Tibial nerve (tissue), 4 donors: ENCODE measurements around the gene PAN2. TPM values are rescaled to one million over a fixed set of nuclear protein-coding genes. Genes with fewer than 3 reads are reported as not detected.
"Not testable (repeated sequence)": the region's sequence is repeated elsewhere in the genome, so short reads cannot be mapped to it uniquely, and the experiment has no call there.

ENCODE experiments used
- DNase-seq, 2 donors: peaks; one replicate each; pipeline ENCODE4 v3.0.0-alpha.2; 2019; ENCODE audit warnings: low spot score in 2 of 2
- H3K27ac ChIP-seq, 4 donors: fragments of 200-600 bp; sonication (generic) in 3 of 4; one replicate each; pipeline ENCODE4 v1.5.1; 2017 to 2019; ENCODE audit warnings: mild to moderate bottlenecking in 1 of 4
- H3K27me3 ChIP-seq, 2 donors: fragments of 200-600 bp; sonication (generic) in 1 of 2; one replicate each; pipeline versions ENCODE4 v1.5.1 to v1.6.0; 2017 to 2019
- H3K36me3 ChIP-seq, 3 donors: fragments of 200-600 bp; sonication (generic); one replicate each; pipeline ENCODE4 v1.5.1; 2018 to 2019
- H3K4me1 ChIP-seq, 4 donors: fragments of 200-600 bp; sonication (generic) in 3 of 4; one replicate each; pipeline ENCODE4 v1.5.1; 2017 to 2019
- H3K4me3 ChIP-seq, 4 donors: fragments of 200-600 bp; sonication (generic) in 3 of 4; one replicate each; pipeline ENCODE4 v1.5.1; 2017 to 2019; ENCODE audit warnings: mild to moderate bottlenecking in 1 of 4, moderate library complexity in 1 of 4
- H3K9me3 ChIP-seq, 4 donors: fragments of 200-600 bp; sonication (generic) in 3 of 4; one replicate each; pipeline ENCODE4 v1.5.1; 2017 to 2019
- CTCF ChIP-seq, 5 experiments: fragments of 200-600 bp in 3 of 5; fragments of 450-650 bp in 2 of 5; sonication (generic) in 3 of 5; IDR thresholded peaks; one replicate each; pipeline ENCODE4 v1.5.1; 2016 to 2019; ENCODE audit warnings: antibody characterized with exemption in 5 of 5, mild to moderate bottlenecking in 3 of 5, moderate library complexity in 2 of 5
- EP300 ChIP-seq, 2 donors: sonication (generic); formaldehyde crosslinking; IDR thresholded peaks; one replicate each; pipeline ENCODE4 v1.6.1; 2017; ENCODE audit warnings: antibody characterized with exemption in 2 of 2, mild to moderate bottlenecking in 1 of 2
- POLR2A ChIP-seq, 2 donors: fragments of 450-650 bp; IDR thresholded peaks; one replicate each; pipeline ENCODE4 v1.6.1; 2017; ENCODE audit warnings: antibody characterized with exemption in 2 of 2, mild to moderate bottlenecking in 2 of 2, moderate library complexity in 2 of 2
- WGBS, 2 donors: methylation state at CpG; one replicate each; pipeline ENCODE4 v1.1.5; 2018; 5-methylcytosine and 5-hydroxymethylcytosine counted together
- total RNA-seq, 4 donors: library from RNA; depleted of rRNA; stranded (reverse); fragments of >200 nt; gene quantifications; one replicate each; pipeline ENCODE4 v1.1.0, GENCODE V29; 2016

PAN2 gene
- total RNA-seq, 4 donors from 2014 or later: 50.1 to 69.8 (median 63.5) TPM

- H3K27ac ChIP-seq: no peak overlapping the region
- peaks cover 9 to 100% (median 35%) of the 10 kb centered on the region in 3 donors for H3K36me3 ChIP-seq
- no peak for DNase-seq
- WGBS, 2 donors: 77 to 87% methylated on average over 2 of the region's 2 CpGs
- H3K9me3 ChIP-seq: no peaks in the 10 kb centered on the region
- H3K4me1 ChIP-seq: no peaks in the 10 kb centered on the region
- no peaks in the 10 kb centered on the region for H3K27me3 ChIP-seq
- TF ChIP-seq EP300 (IDR thresholded peaks at IDR 0.05) (no peak), POLR2A (IDR thresholded peaks at IDR 0.05) (no peak), CTCF (IDR thresholded peaks at IDR 0.05) (no peak)
- no peak overlapping the region for H3K4me3 ChIP-seq
Observed at GRCh38 chr12:56351325-56351724, 17.5 kb upstream of the PAN2 start.

- no peaks in the 10 kb centered on the region for H3K4me1 ChIP-seq
- WGBS, 2 donors: 90 to 91% methylated on average over 2 of the region's 2 CpGs
- no peak overlapping the region for H3K27ac ChIP-seq
- TF ChIP-seq CTCF (IDR thresholded peaks at IDR 0.05) (no peak), EP300 (IDR thresholded peaks at IDR 0.05) (no peak), POLR2A (IDR thresholded peaks at IDR 0.05) (no peak)
- DNase-seq: no peak
- no peak overlapping the region for H3K4me3 ChIP-seq
- H3K36me3 ChIP-seq: peaks cover 9 to 100% (median 32%) of the 10 kb centered on the region in 3 donors
- no peaks in the 10 kb centered on the region for H3K9me3 ChIP-seq
- no peaks in the 10 kb centered on the region for H3K27me3 ChIP-seq
Observed at GRCh38 chr12:56350662-56351061, 16.9 kb upstream of the PAN2 start.

- Histone ChIP-seq H3K4me1 (no peaks in the 10 kb centered on the region), H3K36me3 (peaks cover 2 to 98% (median 19%) of the 10 kb centered on the region in 3 donors), H3K4me3 (no peak overlapping the region), H3K9me3 (no peaks in the 10 kb centered on the region), H3K27ac (no peak overlapping the region), H3K27me3 (no peaks in the 10 kb centered on the region)
- no peak for DNase-seq
- TF ChIP-seq EP300 (IDR thresholded peaks at IDR 0.05) (no peak), CTCF (IDR thresholded peaks at IDR 0.05) (no peak), POLR2A (IDR thresholded peaks at IDR 0.05) (no peak)
- WGBS, 2 donors: 89 to 92% methylated on average over 5 of the region's 5 CpGs
Observed at GRCh38 chr12:56348776-56349175, 15.0 kb upstream of the PAN2 start.

- H3K27me3 ChIP-seq, H3K4me3 ChIP-seq, H3K4me1 ChIP-seq, H3K9me3 ChIP-seq, H3K27ac ChIP-seq, DNase-seq: not testable (repeated sequence)
- 90 to 93% methylated on average over 9 of the region's 9 CpGs for WGBS, 2 donors
- H3K36me3 ChIP-seq: peaks cover 2 to 98% (median 26%) of the 10 kb centered on the region in 3 donors
Observed at GRCh38 chr12:56347255-56347654, 13.5 kb upstream of the PAN2 start.

- Histone ChIP-seq H3K27me3 (no peaks in the 10 kb centered on the region), H3K36me3 (peaks cover 2 to 98% (median 23%) of the 10 kb centered on the region in 3 donors), H3K9me3 (no peaks in the 10 kb centered on the region), H3K4me1 (no peaks in the 10 kb centered on the region), H3K27ac (no peak overlapping the region), H3K4me3 (no peak overlapping the region)
- WGBS, 2 donors: 79 to 82% methylated on average over 7 of the region's 7 CpGs
- TF ChIP-seq POLR2A (IDR thresholded peaks at IDR 0.05): no peak
- no peak for TF ChIP-seq CTCF (IDR thresholded peaks at IDR 0.05)
- no peak for TF ChIP-seq EP300 (IDR thresholded peaks at IDR 0.05)
- no peak for DNase-seq
Observed at GRCh38 chr12:56346675-56347074, 12.9 kb upstream of the PAN2 start.

- DNase-seq, H3K9me3 ChIP-seq, H3K4me3 ChIP-seq, H3K27me3 ChIP-seq, H3K4me1 ChIP-seq, H3K27ac ChIP-seq: not testable (repeated sequence)
- WGBS, 2 donors: 95% methylated on average over 2 of the region's 2 CpGs
- peaks cover 0 to 66% (median 10%) of the 10 kb centered on the region in 3 donors for H3K36me3 ChIP-seq
Observed at GRCh38 chr12:56342290-56342689, 8.5 kb upstream of the PAN2 start.
